ENCODE measurements around the gene FOXL3. TPM values are rescaled to one million over a fixed set of nuclear protein-coding genes. Genes with fewer than 3 reads are reported as not detected.

Gene FOXL3
- total RNA-seq, 2 experiments from 2014 or later: not detected

- no peaks in the 10 kb centered on the region for H3K36me3 Mint-ChIP-seq (ENCODE audit: low read depth)
- intact Hi-C loops (cut with DNase I, micrococcal nuclease): loop anchor here (1.0 to 10.0 kb wide), 5 partner anchors 202 to 632 kb away; partner anchors contain the start of gene ADAP1 (in 1 of the 2)
- H3K27me3 ChIP-seq (ENCODE audit: control insufficient read depth in 1 of 2, insufficient read depth in 2 of 2, low read length in 2 of 2): peaks cover 5 to 24% of the 10 kb centered on the region in 2 experiments
These were observed 32.7 kb downstream of the FOXL3 start for GRCh38 chr7:322708-323111.

GRCh38 chr7:323410-323809 lies 33.4 kb downstream of the FOXL3 start:
- no peak overlapping the region for H3K27ac Mint-ChIP-seq
- H3K4me1 Mint-ChIP-seq (ENCODE audit: low read depth): no peaks in the 10 kb centered on the region
- DNase-seq: no peak
- Histone ChIP-seq H3K9me3 (ENCODE audit: control insufficient read depth in 1 of 2, insufficient read depth in 1 of 2, low read length in 2 of 2) (peaks cover 0 to 15% of the 10 kb centered on the region in 2 experiments), H3K4me1 (ENCODE audit: insufficient read depth, low read length) (peaks cover 10% of the 10 kb centered on the region), H3K36me3 (ENCODE audit: insufficient read depth, low read length) (no peaks in the 10 kb centered on the region), H3K27me3 (ENCODE audit: control insufficient read depth in 1 of 2, insufficient read depth in 2 of 2, low read length in 2 of 2) (peaks cover 0 to 18% of the 10 kb centered on the region in 2 experiments), H3K4me3 (ENCODE audit: low read length) (no peak overlapping the region), H3K27ac (ENCODE audit: low read depth in 1 of 2, low read length in 2 of 2) (no peak overlapping the region)
- H3K4me3 Mint-ChIP-seq: no peak overlapping the region
- no peaks in the 10 kb centered on the region for H3K36me3 Mint-ChIP-seq (ENCODE audit: low read depth)
- ATAC-seq (ENCODE audit: poor library complexity): no peak
- TF ChIP-seq CTCF (IDR thresholded peaks at IDR 0.05): no peak
- H3K27me3 Mint-ChIP-seq: peaks cover 29% of the 10 kb centered on the region
- ChIA-PET CTCF (no interaction called here), POLR2A (no interaction called here)
- intact Hi-C loops (cut with DNase I, micrococcal nuclease): loop anchor here (2.0 to 10.0 kb wide), 3 partner anchors 201 to 631 kb away; partner anchors contain the start of gene ADAP1 (in 1 of the 2)
- H3K9me3 Mint-ChIP-seq: no peaks in the 10 kb centered on the region

More at GRCh38 chr7:322708-323111, 32.7 kb downstream of the FOXL3 start:
- ChIA-PET POLR2A (no interaction called here), CTCF (interaction anchor here (1.0 to 1.2 kb wide), 3 partner anchors 314 to 743 kb away, joined by 5 to 6 read pairs (median 5); no protein-coding TSS in a partner anchor)
- H3K4me3 ChIP-seq (ENCODE audit: low read length): no peak overlapping the region
- H3K4me1 ChIP-seq (ENCODE audit: insufficient read depth, low read length): peaks cover 10% of the 10 kb centered on the region
- ATAC-seq (ENCODE audit: poor library complexity) (no peak), DNase-seq (no peak)
- Mint-ChIP-seq H3K4me3 (no peak overlapping the region), H3K27ac (no peak overlapping the region), H3K9me3 (no peaks in the 10 kb centered on the region), H3K4me1 (ENCODE audit: low read depth) (no peaks in the 10 kb centered on the region), H3K27me3 (peaks cover 36% of the 10 kb centered on the region)
- H3K27ac ChIP-seq (ENCODE audit: low read depth in 1 of 2, low read length in 2 of 2): no peak overlapping the region
- no peak for TF ChIP-seq CTCF (IDR thresholded peaks at IDR 0.05)
- no peaks in the 10 kb centered on the region for H3K36me3 ChIP-seq (ENCODE audit: insufficient read depth, low read length)
- H3K9me3 ChIP-seq (ENCODE audit: control insufficient read depth in 1 of 2, insufficient read depth in 1 of 2, low read length in 2 of 2): peaks cover 0 to 15% of the 10 kb centered on the region in 2 experiments

- Histone ChIP-seq H3K4me3 (ENCODE audit: low read length) (no peak overlapping the region), H3K27ac (ENCODE audit: low read depth in 1 of 2, low read length in 2 of 2) (no peak overlapping the region), H3K27me3 (ENCODE audit: control insufficient read depth in 1 of 2, insufficient read depth in 2 of 2, low read length in 2 of 2) (peaks cover 0 to 12% of the 10 kb centered on the region in 2 experiments), H3K4me1 (ENCODE audit: insufficient read depth, low read length) (peaks cover 10% of the 10 kb centered on the region), H3K36me3 (ENCODE audit: insufficient read depth, low read length) (no peaks in the 10 kb centered on the region), H3K9me3 (ENCODE audit: control insufficient read depth in 1 of 2, insufficient read depth in 1 of 2, low read length in 2 of 2) (peaks cover 0 to 15% of the 10 kb centered on the region in 2 experiments)
- TF ChIP-seq CTCF (IDR thresholded peaks at IDR 0.05): no peak
- DNase-seq (no peak), ATAC-seq (ENCODE audit: poor library complexity) (no peak)
- intact Hi-C loops (cut with DNase I, micrococcal nuclease): loop anchor here (10.0 kb wide), 2 partner anchors 201 to 631 kb away; partner anchors contain the start of gene ADAP1 (in 1 of the 2)
- ChIA-PET CTCF (no interaction called here), POLR2A (no interaction called here)
- Mint-ChIP-seq H3K9me3 (no peaks in the 10 kb centered on the region), H3K27ac (no peak overlapping the region), H3K4me3 (no peak overlapping the region), H3K36me3 (ENCODE audit: low read depth) (no peaks in the 10 kb centered on the region), H3K4me1 (ENCODE audit: low read depth) (no peaks in the 10 kb centered on the region), H3K27me3 (peaks cover 23% of the 10 kb centered on the region)
These were observed 34.0 kb downstream of the FOXL3 start for GRCh38 chr7:324011-324410.
